ENCODE data around the gene BOC. TPM values are rescaled to one million over a fixed set of nuclear protein-coding genes. Genes with fewer than 3 reads are reported as not detected.

BOC gene
- total and polyA plus RNA-seq, 2 of the 4 experiments (the other 2 are of a cell fraction): 6.8 to 15.2 TPM

DNA sequence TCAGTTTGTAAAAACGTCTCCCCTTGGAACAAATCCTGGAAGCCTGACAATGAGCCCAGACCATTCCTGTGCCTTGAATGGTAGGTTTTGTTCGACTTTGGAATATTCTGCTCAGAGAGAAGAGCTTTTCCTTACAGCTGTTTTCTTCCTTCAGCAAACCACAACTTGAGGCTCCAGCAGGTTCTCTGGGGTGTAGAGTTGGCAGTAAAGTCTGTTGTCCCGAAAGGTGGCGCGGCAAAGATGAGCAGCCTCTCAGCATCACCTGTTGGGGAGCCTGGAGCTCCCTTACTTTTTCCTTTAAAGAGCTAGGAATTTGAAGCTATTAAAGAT is 65.4 kb downstream of the BOC start:
- H2BK15ac ChIP-seq (ENCODE audit: low read depth, low read length): no peak overlapping the region
- H4K8ac ChIP-seq (ENCODE audit: low read depth in 2 of 2, low read length in 2 of 2): peak overlapping the region; percentile 46 to 59; a peak in 2 of 4 replicates
- H3K9me3 ChIP-seq (ENCODE audit: control insufficient read depth, insufficient read depth, low read length): no peaks in the 10 kb centered on the region
- peak overlapping the region; percentile 66; the same call in 1 of the 2 replicates for H4K5ac ChIP-seq (ENCODE audit: low read depth, low read length)
- TF ChIP-seq SMC3 (IDR thresholded peaks at IDR 0.05; ENCODE audit: low read depth, low read length) (no peak), POLR2A (IDR thresholded peaks at IDR 0.05; ENCODE audit: low read depth, low read length) (no peak), RFX5 (IDR thresholded peaks at IDR 0.05; ENCODE audit: low read depth, low read length) (no peak), CHD1 (IDR thresholded peaks at IDR 0.05; ENCODE audit: low read depth, low read length) (no peak), MXI1 (IDR thresholded peaks at IDR 0.05; ENCODE audit: borderline replicate concordance, low read depth, low read length) (no peak), NFE2L2 (IDR thresholded peaks at IDR 0.05; ENCODE audit: low read depth, low read length) (no peak), CEBPB (IDR thresholded peaks at IDR 0.05; ENCODE audit: low read depth, low read length) (no peak), MAZ (IDR thresholded peaks at IDR 0.05; ENCODE audit: borderline replicate concordance, low read depth, low read length) (no peak), RAD21 (IDR thresholded peaks at IDR 0.05; ENCODE audit: low read length) (no peak), MAFK (IDR thresholded peaks at IDR 0.05; ENCODE audit: low read depth, low read length) (no peak), FOS (IDR thresholded peaks at IDR 0.05; ENCODE audit: low read depth, low read length) (no peak), BHLHE40 (IDR thresholded peaks at IDR 0.05; ENCODE audit: low read depth, low read length) (no peak), RCOR1 (IDR thresholded peaks at IDR 0.05; ENCODE audit: insufficient replicate concordance, low read length) (no peak)
- TF ChIP-seq, protein P1, sequence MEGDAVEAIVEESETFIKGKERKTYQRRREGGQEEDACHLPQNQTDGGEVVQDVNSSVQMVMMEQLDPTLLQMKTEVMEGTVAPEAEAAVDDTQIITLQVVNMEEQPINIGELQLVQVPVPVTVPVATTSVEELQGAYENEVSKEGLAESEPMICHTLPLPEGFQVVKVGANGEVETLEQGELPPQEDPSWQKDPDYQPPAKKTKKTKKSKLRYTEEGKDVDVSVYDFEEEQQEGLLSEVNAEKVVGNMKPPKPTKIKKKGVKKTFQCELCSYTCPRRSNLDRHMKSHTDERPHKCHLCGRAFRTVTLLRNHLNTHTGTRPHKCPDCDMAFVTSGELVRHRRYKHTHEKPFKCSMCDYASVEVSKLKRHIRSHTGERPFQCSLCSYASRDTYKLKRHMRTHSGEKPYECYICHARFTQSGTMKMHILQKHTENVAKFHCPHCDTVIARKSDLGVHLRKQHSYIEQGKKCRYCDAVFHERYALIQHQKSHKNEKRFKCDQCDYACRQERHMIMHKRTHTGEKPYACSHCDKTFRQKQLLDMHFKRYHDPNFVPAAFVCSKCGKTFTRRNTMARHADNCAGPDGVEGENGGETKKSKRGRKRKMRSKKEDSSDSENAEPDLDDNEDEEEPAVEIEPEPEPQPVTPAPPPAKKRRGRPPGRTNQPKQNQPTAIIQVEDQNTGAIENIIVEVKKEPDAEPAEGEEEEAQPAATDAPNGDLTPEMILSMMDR (conservative IDR thresholded peaks at IDR 0.05; ENCODE audit: low read depth, low read length): no peak
- TF ChIP-seq, protein P2, sequence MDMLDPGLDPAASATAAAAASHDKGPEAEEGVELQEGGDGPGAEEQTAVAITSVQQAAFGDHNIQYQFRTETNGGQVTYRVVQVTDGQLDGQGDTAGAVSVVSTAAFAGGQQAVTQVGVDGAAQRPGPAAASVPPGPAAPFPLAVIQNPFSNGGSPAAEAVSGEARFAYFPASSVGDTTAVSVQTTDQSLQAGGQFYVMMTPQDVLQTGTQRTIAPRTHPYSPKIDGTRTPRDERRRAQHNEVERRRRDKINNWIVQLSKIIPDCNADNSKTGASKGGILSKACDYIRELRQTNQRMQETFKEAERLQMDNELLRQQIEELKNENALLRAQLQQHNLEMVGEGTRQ (IDR thresholded peaks at IDR 0.05; ENCODE audit: low read depth, low read length): no peak
- TF ChIP-seq, protein P3, sequence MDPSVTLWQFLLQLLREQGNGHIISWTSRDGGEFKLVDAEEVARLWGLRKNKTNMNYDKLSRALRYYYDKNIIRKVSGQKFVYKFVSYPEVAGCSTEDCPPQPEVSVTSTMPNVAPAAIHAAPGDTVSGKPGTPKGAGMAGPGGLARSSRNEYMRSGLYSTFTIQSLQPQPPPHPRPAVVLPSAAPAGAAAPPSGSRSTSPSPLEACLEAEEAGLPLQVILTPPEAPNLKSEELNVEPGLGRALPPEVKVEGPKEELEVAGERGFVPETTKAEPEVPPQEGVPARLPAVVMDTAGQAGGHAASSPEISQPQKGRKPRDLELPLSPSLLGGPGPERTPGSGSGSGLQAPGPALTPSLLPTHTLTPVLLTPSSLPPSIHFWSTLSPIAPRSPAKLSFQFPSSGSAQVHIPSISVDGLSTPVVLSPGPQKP (IDR thresholded peaks at IDR 0.05; ENCODE audit: borderline replicate concordance, low read depth, low read length): no peak
- H2AK5ac ChIP-seq (ENCODE audit: low read depth, low read length): no peak overlapping the region
- CTCF ChIA-PET: interaction anchor here (0.7 kb wide), 1 partner anchor 45 kb away, joined by 3 read pairs; no protein-coding TSS in a partner anchor
- peaks cover 61% of the 10 kb centered on the region for H3K36me3 ChIP-seq (ENCODE audit: control insufficient read depth, insufficient read depth, low read length)
- peak overlapping the region; percentile 13; the same call in 1 of the 2 replicates for H3K4me3 ChIP-seq (ENCODE audit: insufficient read depth, low read depth, low read length)
- H2BK5ac ChIP-seq (ENCODE audit: low read depth, low read length, poor library complexity, severe bottlenecking): no peak overlapping the region
- H2BK120ac ChIP-seq (ENCODE audit: low read depth, low read length): peak overlapping the region; percentile 50
- H3K4me1 ChIP-seq (ENCODE audit: control insufficient read depth, insufficient read depth, low read length): peaks cover 11% of the 10 kb centered on the region; the same call in 1 of the 2 replicates
- no TSS peak for BruUV-seq (replicated peaks)
- peak overlapping the region; percentile 63 for H2AFZ ChIP-seq (replicated peaks; ENCODE audit: low read length, poor library complexity)
- no peak overlapping the region for H2AK9ac ChIP-seq (replicated peaks; ENCODE audit: low read depth, low read length, poor library complexity)
- H3K18ac ChIP-seq (ENCODE audit: low read depth, low read length): peak overlapping the region; percentile 48
- peak overlapping the region; percentile 36 for H2BK20ac ChIP-seq (ENCODE audit: low read depth, low read length)
- no peak overlapping the region for H3K56ac ChIP-seq (ENCODE audit: extremely low read depth, insufficient read depth, low read length)
- POLR2A ChIA-PET (ENCODE audit: unreplicated experiment): no interaction called here
- H3K14ac ChIP-seq (replicated peaks; ENCODE audit: low read depth, low read length): peak overlapping the region; percentile 29; the same call in 1 of the 2 replicates
- ATAC-seq (ENCODE audit: low read depth): no peak; the same call in none of the 2 replicates
- H4K91ac ChIP-seq (ENCODE audit: insufficient read depth, low read depth, low read length): peak overlapping the region; percentile 61; the same call in 1 of the 2 replicates
- H4K20me1 ChIP-seq (ENCODE audit: insufficient read depth, low read length): no peaks in the 10 kb centered on the region
- H3K9me1 ChIP-seq (ENCODE audit: insufficient read depth, low read length): 0 out of 2 replicates have a peak, but pooled peaks cover 2% of the 10 kb centered on the region
- H3K4ac ChIP-seq (ENCODE audit: low read depth, low read length): peak overlapping the region; percentile 8; the same call in 1 of the 2 replicates
- in situ Hi-C loops (cut with MboI; ENCODE audit: low sequenced_read_pairs): loop anchor here (25.0 kb wide), 1 partner anchor 639 kb away; the partner anchor contains the start of gene CCDC80
- H3K23ac ChIP-seq (ENCODE audit: low read depth, low read length): 0 out of 2 replicates have a peak overlapping the region, but pooled peaks have one; percentile 4
- dilution Hi-C loops (cut with HindIII; ENCODE audit: low sequenced_read_pairs, unreplicated experiment): no loop called here
- no peak for DNase-seq
- WGBS, 2 experiments (ENCODE audit: extremely low coverage in 2 of 2, insufficient read length in 1 of 2): no CpG with 5 or more reads among the region's 5 CpGs
- H3K27ac ChIP-seq (ENCODE audit: insufficient read depth, low read length): peak overlapping the region; percentile 3; the same call in 1 of the 2 replicates
- H3K4me2 ChIP-seq (ENCODE audit: low read depth, low read length): peak overlapping the region; percentile 87
- intact Hi-C loops (cut with micrococcal nuclease): no loop called here
- peak overlapping the region; percentile 48 for H3K9ac ChIP-seq (ENCODE audit: low read depth, low read length)
- H3K79me1 ChIP-seq (ENCODE audit: low read depth in 1 of 2, low read length in 2 of 2): no peaks in the 10 kb centered on the region
- H3K27me3 ChIP-seq (ENCODE audit: control insufficient read depth, insufficient read depth, low read length): peaks cover under 1% of the 10 kb centered on the region; the same call in 1 of the 2 replicates
